ENCODE data around the gene NR2C2.

- TF ChIP-seq CTCF (IDR thresholded peaks at IDR 0.05) (no peak), POLR2A (IDR thresholded peaks at IDR 0.05) (no peak), EP300 (IDR thresholded peaks at IDR 0.05) (no peak)
These were observed 104.1 kb downstream of the NR2C2 start for GRCh38 chr3:15051531-15051930.

Measured in ovary (tissue), 3 donors.